OCI-LY7 (cell line): ENCODE measurements around the gene TOP3A. TPM values are rescaled to one million over a fixed set of nuclear protein-coding genes. Genes with fewer than 3 reads are reported as not detected.

ENCODE experiments used
- BruUV-seq: library from RNA; stranded (reverse); fragments of 400-500 nt; replicated peaks from 2 replicates; lab custom pipeline; 2021; lab: Mats Ljungman, UMichigan
- CTCF ChIA-PET: fragments of 300-600 bp; sonication (Branson Sonifier 250); formaldehyde crosslinking; loops from one replicate; lab custom pipeline; 2022; ENCODE audit warnings: antibody characterized with exemption; ENCODE audit not compliant: unreplicated experiment; lab: Charles Lee
- POLR2A ChIA-PET: fragments of 300-600 bp; sonication (Branson Sonifier 250); formaldehyde crosslinking; loops from one replicate; lab custom pipeline; 2022; ENCODE audit warnings: antibody characterized with exemption; lab: Charles Lee
- DNase-seq: peaks from one replicate; pipeline ENCODE4 v3.0.0-alpha.2; 2015; ENCODE audit warnings: low spot score
- H2AFZ ChIP-seq: fragments of 200-600 bp; sonication (generic), shearing (Covaris generic); 2 replicates; pipeline ENCODE4 v1.6.1; 2014; ENCODE audit warnings: mild to moderate bottlenecking, antibody characterized with exemption, low read length, moderate library complexity
- H3K27ac ChIP-seq: fragments of 200-600 bp; sonication (generic); 2 replicates; pipeline ENCODE4 v1.5.1; 2014; ENCODE audit warnings: mixed run types, low read depth, mild to moderate bottlenecking, moderate library complexity, low read length, inconsistent platforms; ENCODE audit not compliant: poor library complexity, severe bottlenecking
- H3K36me3 ChIP-seq: fragments of 200-600 bp; sonication (generic); 2 replicates; pipeline ENCODE4 v1.6.1; 2014; ENCODE audit warnings: mild to moderate bottlenecking, antibody characterized with exemption, low read length, moderate library complexity, mixed read lengths; ENCODE audit not compliant: insufficient read depth
- H3K4me1 ChIP-seq: fragments of 200-600 bp; sonication (generic); 2 replicates; pipeline ENCODE4 v1.5.1; 2014; ENCODE audit warnings: mild to moderate bottlenecking, low read length; ENCODE audit not compliant: insufficient read depth, poor library complexity, severe bottlenecking
- H3K4me2 ChIP-seq: fragments of 200-600 bp; sonication (generic); 2 replicates; pipeline ENCODE4 v1.6.1; 2014; ENCODE audit warnings: mild to moderate bottlenecking, low read length
- H3K4me3 ChIP-seq: fragments of 200-600 bp; sonication (generic); 2 replicates; pipeline ENCODE4 v1.5.1; 2014; ENCODE audit warnings: mild to moderate bottlenecking, low read depth, low read length; ENCODE audit not compliant: poor library complexity, severe bottlenecking
- H3K79me2 ChIP-seq: fragments of 200-600 bp; sonication (generic); 2 replicates; pipeline ENCODE4 v1.6.1; 2016; ENCODE audit warnings: low read depth, mild to moderate bottlenecking, low read length, moderate library complexity, mixed read lengths; ENCODE audit not compliant: insufficient read depth
- H3K9me2 ChIP-seq: fragments of 200-600 bp; sonication (generic); 2 replicates; pipeline ENCODE4 v1.6.1; 2016; ENCODE audit warnings: mild to moderate bottlenecking, low read length, mixed read lengths; ENCODE audit not compliant: insufficient read depth
- H3K9me3 ChIP-seq: fragments of 200-600 bp; sonication (generic); 2 replicates; pipeline ENCODE4 v1.6.1; 2014; ENCODE audit warnings: mild to moderate bottlenecking, mixed run types, low read length, mixed read lengths
- H4K20me1 ChIP-seq: fragments of 200-600 bp; sonication (generic); 2 replicates; pipeline ENCODE4 v1.6.1; 2014; ENCODE audit warnings: mild to moderate bottlenecking, antibody characterized with exemption, low read length, moderate library complexity, mixed read lengths; ENCODE audit not compliant: insufficient read depth
- CTCF ChIP-seq: fragments of 200-600 bp; sonication (generic); conservative IDR thresholded peaks from 2 replicates; pipeline ENCODE4 v1.5.1; 2014; ENCODE audit warnings: mild to moderate bottlenecking, antibody characterized with exemption, low read length, moderate library complexity, mixed read lengths
- EZH2phosphoT487 ChIP-seq: fragments of 200-600 bp; sonication (generic); IDR thresholded peaks from 2 replicates; pipeline ENCODE4 v1.6.1; 2018; ENCODE audit warnings: low read depth, borderline replicate concordance, mild to moderate bottlenecking, mixed run types, antibody characterized with exemption, low read length, moderate library complexity, mixed read lengths
- intact Hi-C: fragments of 100-400 bp; cut with micrococcal nuclease; formaldehyde crosslinking; loops from one replicate; pipeline ENCODE4 v1.10.0; 2022; ENCODE audit not compliant: unreplicated experiment
- total RNA-seq, 2 experiments: library from RNA; depleted of rRNA in 1 of 2; stranded (reverse); fragments of >200 nt in 1 of 2; shearing (Covaris generic) in 1 of 2; gene quantifications; 2 replicates each; pipeline ENCODE4 v1.2.3, GENCODE V29; 2014 to 2022

The TOP3A gene
- total RNA-seq, 2 experiments from 2014 or later = 48.3 to 64.4 TPM

GRCh38 chr17:18260332-18261145 lies 54.3 kb downstream of the TOP3A start, which contains the start of gene MIEF2:
Gene MIEF2 (plus strand): TSS chr17:18260662. CDS start chr17:18262721, 2,059 bp downstream.
- H3K4me2 ChIP-seq = peak within 1 kb of the TSS; percentile 98
- no peak for TF ChIP-seq EZH2phosphoT487
- no peak for TF ChIP-seq CTCF
- H3K9me3 ChIP-seq = no peaks in the 10 kb centered on the region
- peak; percentile 96 for DNase-seq
- H3K79me2 ChIP-seq = peaks cover 15% of the 10 kb centered on the region; the same call in 1 of the 2 replicates
- no TSS peak for BruUV-seq
- H3K9me2 ChIP-seq = no peaks in the 10 kb centered on the region
- peak within 1 kb of the TSS; percentile 80 for H3K4me3 ChIP-seq
- peaks cover 33% of the 10 kb centered on the region for H3K4me1 ChIP-seq
- H3K27ac ChIP-seq = peak within 1 kb of the TSS; percentile 49
- peak within 1 kb of the TSS; percentile 82 for H2AFZ ChIP-seq
- ChIA-PET POLR2A (interaction anchor here (0.6 kb wide), 2 partner anchors 29 to 80 kb away, joined by 3 to 5 read pairs; no protein-coding TSS in a partner anchor), CTCF (interaction anchor here (0.6 to 1.0 kb wide), 3 partner anchors 8 to 598 kb away, joined by 3 read pairs; no protein-coding TSS in a partner anchor)
- intact Hi-C loops = loop anchor here (2.0 kb wide), 1 partner anchor 54 kb away; the partner anchor contains the start of genes SMCR8 and TOP3A
- peaks cover 9% of the 10 kb centered on the region for H3K36me3 ChIP-seq
- no peaks in the 10 kb centered on the region for H4K20me1 ChIP-seq

GRCh38 chr17:18259621-18260331 lies 55.0 kb downstream of the TOP3A start:
- Histone ChIP-seq H3K27ac (peak overlapping the region; percentile 14), H3K36me3 (peaks cover 17% of the 10 kb centered on the region), H3K9me3 (no peaks in the 10 kb centered on the region), H3K9me2 (no peaks in the 10 kb centered on the region), H3K4me2 (peak overlapping the region; percentile 98), H3K4me1 (peaks cover 33% of the 10 kb centered on the region), H3K79me2 (peaks cover 15% of the 10 kb centered on the region; the same call in 1 of the 2 replicates), H2AFZ (peak overlapping the region; percentile 82; the same call in 1 of the 2 replicates), H3K4me3 (peak overlapping the region; percentile 80), H4K20me1 (no peaks in the 10 kb centered on the region)
- no peak for DNase-seq
- CTCF ChIA-PET = interaction anchor here (0.6 to 1.0 kb wide), 3 partner anchors 9 to 599 kb away, joined by 3 read pairs; no protein-coding TSS in a partner anchor
- TF ChIP-seq CTCF = no peak
- no peak for TF ChIP-seq EZH2phosphoT487
- no TSS peak for BruUV-seq
- intact Hi-C loops = loop anchor here (2.0 to 5.0 kb wide), 3 partner anchors 55 to 103 kb away; partner anchors contain the start of genes SHMT1, SMCR8 and TOP3A
- POLR2A ChIA-PET = interaction anchor here (0.6 to 1.0 kb wide), 2 partner anchors 35 to 80 kb away, joined by 3 to 5 read pairs; no protein-coding TSS in a partner anchor
